Measurements from ENCODE around the gene ESF1. TPM values are rescaled to one million over a fixed set of nuclear protein-coding genes. Genes with fewer than 3 reads are reported as not detected.

Gene ESF1
- total and polyA plus RNA-seq, 2 of the 8 experiments (the other 6 are each of a cell fraction or from before 2014, with no cell fraction given) = 1.1 to 32.9 TPM

- Histone ChIP-seq H2BK15ac (ENCODE audit: low read length) (no peak overlapping the region), H4K20me1 (replicated peaks in 1 of 2; ENCODE audit: control insufficient read depth in 1 of 2, insufficient read depth in 2 of 2, low read length in 2 of 2) (peaks cover 0 to 2% of the 10 kb centered on the region in 2 experiments), H2AFZ (ENCODE audit: low read length) (no peak overlapping the region), H3K14ac (ENCODE audit: insufficient read length) (no peak overlapping the region), H3K27me3 (replicated peaks in 1 of 4; ENCODE audit: control insufficient read depth in 3 of 4, extremely low read depth in 1 of 4, insufficient read depth in 3 of 4, low read length in 3 of 4) (peaks cover 0 to 1% (median 0%) of the 10 kb centered on the region in 4 experiments; a peak in 1 of 7 replicates), H3K27ac (ENCODE audit: low read depth, low read length) (no peak overlapping the region), H3K4me2 (ENCODE audit: insufficient read depth in 1 of 2, low read depth in 2 of 2, low read length in 2 of 2) (no peak overlapping the region), H4K8ac (ENCODE audit: extremely low read depth, insufficient read depth, low read length) (no peak overlapping the region), H3K23ac (ENCODE audit: insufficient read length) (no peak overlapping the region), H4K5ac (ENCODE audit: insufficient read length, low read depth, low read length) (no peak overlapping the region), H3K79me1 (ENCODE audit: low read depth, low read length) (no peaks in the 10 kb centered on the region), H4K91ac (replicated peaks; ENCODE audit: insufficient read length, low read length) (no peak overlapping the region), H3K4me1 (replicated peaks in 1 of 4; ENCODE audit: control insufficient read depth in 3 of 4, insufficient read depth in 4 of 4, low read length in 3 of 4) (no peaks in the 10 kb centered on the region), H3K4me3 (ENCODE audit: extremely low read depth in 1 of 4, insufficient read depth in 2 of 4, low read depth in 3 of 4, low read length in 4 of 4) (no peak overlapping the region), H3K23me2 (ENCODE audit: low read depth, low read length) (no peaks in the 10 kb centered on the region), H2BK5ac (ENCODE audit: low read depth, low read length) (no peak overlapping the region), H2BK120ac (replicated peaks; ENCODE audit: low read depth, low read length) (no peak overlapping the region), H2BK20ac (ENCODE audit: low read length) (no peak overlapping the region), H3K18ac (ENCODE audit: extremely low read depth, low read length) (no peak overlapping the region), H3K56ac (replicated peaks; ENCODE audit: insufficient read length, low read depth, low read length) (no peak overlapping the region), H3K36me3 (ENCODE audit: control insufficient read depth in 2 of 4, insufficient read depth in 4 of 4, low read length in 3 of 4) (peaks cover 16 to 91% (median 68%) of the 10 kb centered on the region in 4 experiments), H3K4ac (replicated peaks; ENCODE audit: insufficient read length, low read depth, low read length) (no peak overlapping the region), H2BK12ac (ENCODE audit: low read depth, low read length) (no peak overlapping the region), H2AK5ac (ENCODE audit: low read depth, low read length) (no peak overlapping the region), H3K79me2 (ENCODE audit: control insufficient read depth in 1 of 2, insufficient read depth in 2 of 2, low read length in 2 of 2) (no peaks in the 10 kb centered on the region; a peak in 1 of 4 replicates), H3K9ac (replicated peaks in 1 of 4; ENCODE audit: extremely low read depth in 1 of 4, low read depth in 3 of 4, low read length in 3 of 4) (no peak overlapping the region), H3K9me3 (ENCODE audit: insufficient read depth in 2 of 2, low read depth in 1 of 2, low read length in 1 of 2) (no peaks in the 10 kb centered on the region)
- 81% methylated on average over 4 of the region's 4 CpGs; no CpG with 5 or more reads in 1 of the 2 experiments for WGBS, 2 experiments (ENCODE audit: extremely low coverage in 1 of 2, insufficient coverage in 1 of 2, insufficient read length in 1 of 2, insufficient replicate concordance in 2 of 2, low coverage in 1 of 2, low lambda C conversion rate in 2 of 2, missing lambda C conversion rate in 1 of 2)
- ChIA-PET CTCF (ENCODE audit: partially characterized antibody) (interaction anchor here (0.5 to 3.5 kb wide), 23 partner anchors 10 to 1481 kb away, joined by 3 to 22 read pairs (median 3); partner anchors contain the start of genes ESF1 and NDUFAF5), POLR2A (ENCODE audit: partially characterized antibody) (interaction anchor here (2.0 kb wide), 1 partner anchor 13 kb away, joined by 5 read pairs; the partner anchor contains the start of genes ESF1 and NDUFAF5)
- DNase-seq (ENCODE audit: low read depth in 1 of 2, low spot score in 2 of 2) = no peak
- FAIRE-seq = no peak
- TF ChIP-seq NANOG (IDR thresholded peaks at IDR 0.05; ENCODE audit: insufficient read depth, low read depth, low read length, poor library complexity, severe bottlenecking) (no peak), HDAC2 (IDR thresholded peaks at IDR 0.05; ENCODE audit: borderline replicate concordance in 1 of 2, low read depth in 2 of 2, low read length in 2 of 2) (no peak), SRF (IDR thresholded peaks at IDR 0.05; ENCODE audit: low read depth, low read length) (no peak), YY1 (IDR thresholded peaks at IDR 0.05; ENCODE audit: low read depth, low read length) (no peak)
Measured at GRCh38 chr20:13771853-13772453, 12.8 kb downstream of the ESF1 start.

Data from H1 (cell line).